ENCODE results near the gene COL26A1. TPM values are rescaled to one million over a fixed set of nuclear protein-coding genes. Genes with fewer than 3 reads are reported as not detected.

The COL26A1 gene
- total RNA-seq, 6 donors from 2014 or later, result 0.20 to 1.0 (median 0.30) TPM; not detected in 2

GRCh38 chr7:101465131-101465530 lies 102.5 kb downstream of the COL26A1 start:
- WGBS, 2 donors, result 81 to 93% methylated on average over 5 of the region's 5 CpGs
- no peak overlapping the region for H3K4me3 ChIP-seq
- no peak overlapping the region for H3K27ac ChIP-seq
- no peak for DNase-seq
- H3K4me1 ChIP-seq, result no peaks in the 10 kb centered on the region
- ATAC-seq (ENCODE audit: low FRiP score in 2 of 2), result no peak
- no peaks in the 10 kb centered on the region for H3K9me3 ChIP-seq
- no peaks in the 10 kb centered on the region for H3K36me3 ChIP-seq
- no peak for TF ChIP-seq CTCF (IDR thresholded peaks at IDR 0.05)
- no peak for TF ChIP-seq POLR2AphosphoS5 (IDR thresholded peaks at IDR 0.05)
- no peak for TF ChIP-seq POLR2A (IDR thresholded peaks at IDR 0.05)
- TF ChIP-seq EP300 (IDR thresholded peaks at IDR 0.05), result no peak
- H3K27me3 ChIP-seq, result no peaks in the 10 kb centered on the region

- H3K4me3 ChIP-seq, result peak overlapping the region in 1 of 4 donors; percentile 9
- whole genome bisulfite sequencing, 2 donors, result 38 to 45% methylated on average over 8 to 9 of the region's 9 CpGs
- no peaks in the 10 kb centered on the region for H3K36me3 ChIP-seq
- no peak overlapping the region for H3K27ac ChIP-seq
- H3K4me1 ChIP-seq, result no peaks in the 10 kb centered on the region
- no peaks in the 10 kb centered on the region for H3K27me3 ChIP-seq
- DNase-seq (no peak), ATAC-seq (ENCODE audit: low FRiP score in 2 of 2) (no peak)
- no peak for TF ChIP-seq CTCF (IDR thresholded peaks at IDR 0.05)
- no peak for TF ChIP-seq POLR2AphosphoS5 (IDR thresholded peaks at IDR 0.05)
- no peak for TF ChIP-seq POLR2A (IDR thresholded peaks at IDR 0.05)
- TF ChIP-seq EP300 (IDR thresholded peaks at IDR 0.05), result no peak
- no peaks in the 10 kb centered on the region for H3K9me3 ChIP-seq
Observed at GRCh38 chr7:101465576-101466196, 103.0 kb downstream of the COL26A1 start.

DNA sequence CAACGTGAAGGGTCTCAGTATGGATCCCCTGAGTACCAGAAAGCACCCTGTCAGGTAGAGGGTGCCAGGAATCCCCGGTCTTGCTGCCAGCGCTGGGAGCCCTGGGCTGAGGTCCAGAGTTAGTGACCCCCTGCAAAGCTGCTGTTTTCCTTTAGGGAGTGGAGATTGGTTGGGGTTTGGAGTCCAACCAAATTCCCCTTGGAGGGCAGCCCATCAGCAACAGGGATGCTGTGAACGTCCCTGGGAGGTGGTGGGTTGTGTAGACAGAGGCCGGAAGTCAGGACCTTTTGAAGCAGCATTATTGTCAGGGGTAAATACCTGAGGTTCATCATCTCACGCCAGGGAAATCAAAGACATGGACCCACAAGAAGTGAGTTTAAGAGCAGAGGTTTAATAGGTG lies 104.2 kb downstream of the COL26A1 start:
- no peak for ATAC-seq (ENCODE audit: low FRiP score in 2 of 2)
- 57 to 64% methylated on average over 6 of the region's 6 CpGs for WGBS, 2 donors
- no peaks in the 10 kb centered on the region for H3K27me3 ChIP-seq
- no peak overlapping the region for H3K27ac ChIP-seq
- H3K9me3 ChIP-seq, result no peaks in the 10 kb centered on the region
- TF ChIP-seq CTCF (IDR thresholded peaks at IDR 0.05) (no peak), POLR2A (IDR thresholded peaks at IDR 0.05) (no peak), EP300 (IDR thresholded peaks at IDR 0.05) (no peak), POLR2AphosphoS5 (IDR thresholded peaks at IDR 0.05) (no peak)
- no peak overlapping the region for H3K4me3 ChIP-seq
- H3K4me1 ChIP-seq, result no peaks in the 10 kb centered on the region
- no peaks in the 10 kb centered on the region for H3K36me3 ChIP-seq
- no peak for DNase-seq

GRCh38 chr7:101468546-101469275 lies 106.0 kb downstream of the COL26A1 start:
- DNase-seq (no peak), ATAC-seq (ENCODE audit: low FRiP score in 2 of 2) (no peak)

More at GRCh38 chr7:101468546-101469275, 106.0 kb downstream of the COL26A1 start:
- H3K27me3 ChIP-seq, result no peaks in the 10 kb centered on the region
- no peaks in the 10 kb centered on the region for H3K36me3 ChIP-seq
- H3K9me3 ChIP-seq, result no peaks in the 10 kb centered on the region
- H3K4me3 ChIP-seq, result no peak overlapping the region
- 72 to 75% methylated on average over 11 to 14 of the region's 14 CpGs for WGBS, 2 donors
- no peak for TF ChIP-seq EP300 (IDR thresholded peaks at IDR 0.05)
- no peak for TF ChIP-seq CTCF (IDR thresholded peaks at IDR 0.05)
- no peak for TF ChIP-seq POLR2A (IDR thresholded peaks at IDR 0.05)
- no peak for TF ChIP-seq POLR2AphosphoS5 (IDR thresholded peaks at IDR 0.05)
- no peak overlapping the region for H3K27ac ChIP-seq
- H3K4me1 ChIP-seq, result no peaks in the 10 kb centered on the region
